ENCODE measurements around the gene DGKD.

DNA sequence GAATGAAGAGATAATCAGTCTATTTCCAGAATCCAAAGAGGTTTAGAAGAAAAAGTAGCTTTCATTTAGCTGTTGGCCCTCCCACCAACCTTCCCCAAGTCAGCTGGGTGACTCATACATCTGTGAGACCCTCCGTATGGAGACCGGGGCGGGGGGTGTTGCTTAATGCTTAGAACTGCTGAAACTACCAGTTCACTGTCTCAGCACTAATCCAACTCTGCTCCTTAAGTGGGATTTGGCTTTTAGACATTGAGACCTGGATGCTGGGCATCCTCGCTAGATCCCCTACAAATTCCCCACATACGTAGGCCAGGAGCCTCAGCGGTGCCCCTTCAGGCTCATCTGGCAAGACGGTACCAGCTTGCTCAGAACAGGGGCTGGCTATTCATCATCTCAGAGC is 46.7 kb upstream of the DGKD start, which contains the start of gene SAG:
- TF ChIP-seq, protein P1, sequence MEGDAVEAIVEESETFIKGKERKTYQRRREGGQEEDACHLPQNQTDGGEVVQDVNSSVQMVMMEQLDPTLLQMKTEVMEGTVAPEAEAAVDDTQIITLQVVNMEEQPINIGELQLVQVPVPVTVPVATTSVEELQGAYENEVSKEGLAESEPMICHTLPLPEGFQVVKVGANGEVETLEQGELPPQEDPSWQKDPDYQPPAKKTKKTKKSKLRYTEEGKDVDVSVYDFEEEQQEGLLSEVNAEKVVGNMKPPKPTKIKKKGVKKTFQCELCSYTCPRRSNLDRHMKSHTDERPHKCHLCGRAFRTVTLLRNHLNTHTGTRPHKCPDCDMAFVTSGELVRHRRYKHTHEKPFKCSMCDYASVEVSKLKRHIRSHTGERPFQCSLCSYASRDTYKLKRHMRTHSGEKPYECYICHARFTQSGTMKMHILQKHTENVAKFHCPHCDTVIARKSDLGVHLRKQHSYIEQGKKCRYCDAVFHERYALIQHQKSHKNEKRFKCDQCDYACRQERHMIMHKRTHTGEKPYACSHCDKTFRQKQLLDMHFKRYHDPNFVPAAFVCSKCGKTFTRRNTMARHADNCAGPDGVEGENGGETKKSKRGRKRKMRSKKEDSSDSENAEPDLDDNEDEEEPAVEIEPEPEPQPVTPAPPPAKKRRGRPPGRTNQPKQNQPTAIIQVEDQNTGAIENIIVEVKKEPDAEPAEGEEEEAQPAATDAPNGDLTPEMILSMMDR (IDR thresholded peaks at IDR 0.05; ENCODE audit: low read depth, low read length): no peak
- no peak for TF ChIP-seq EZH2phosphoT487 (IDR thresholded peaks at IDR 0.05; ENCODE audit: low read depth)

All from OCI-LY3 (cell line).